HG02938 (cell line): ENCODE data around the gene ZBTB34.

Experiments used
- ATAC-seq: cut with Tn5 transposase; IDR thresholded peaks from one replicate; pipeline ENCODE4 v1.9.1; 2021; ENCODE audit warnings: mild to moderate bottlenecking, moderate library complexity; ENCODE audit not compliant: unreplicated experiment

ZBTB34 gene

DNA sequence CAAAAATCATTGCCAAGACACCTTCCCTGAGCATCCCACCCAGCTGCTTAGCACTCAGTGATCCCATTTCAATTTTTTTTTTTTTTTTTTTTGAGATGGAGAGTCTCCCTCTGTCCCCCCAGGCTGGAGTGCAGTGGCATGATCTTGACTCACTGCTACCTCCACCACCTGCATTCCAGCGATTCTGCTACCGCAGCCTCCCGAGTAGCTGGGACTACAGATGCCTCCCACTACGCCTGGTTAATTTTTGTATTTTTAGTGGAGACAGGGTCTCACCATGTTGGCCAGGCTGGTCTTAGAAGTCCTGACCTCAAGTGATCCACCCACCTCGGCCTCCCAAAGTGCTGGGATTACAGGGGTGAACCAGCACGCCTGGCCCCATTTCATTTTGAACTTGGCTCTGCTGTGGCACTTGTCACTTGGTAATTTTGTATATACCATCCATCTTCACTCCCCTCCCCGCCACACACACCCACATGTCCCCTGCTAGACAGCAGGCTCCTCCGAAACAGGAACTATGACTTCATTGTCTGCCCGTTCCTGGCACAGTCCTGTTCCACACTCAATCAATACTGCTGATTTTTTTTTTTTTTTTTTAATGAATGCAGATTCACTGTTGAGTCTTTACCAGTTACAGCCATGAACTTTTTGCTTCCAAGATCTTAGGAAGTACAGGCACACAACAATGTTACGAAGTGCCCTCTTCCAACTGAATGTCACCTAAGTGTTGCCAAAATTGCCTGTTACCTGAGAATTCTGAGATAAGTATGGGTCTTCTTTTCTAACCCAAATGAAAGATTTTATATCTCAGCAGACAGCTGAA is 17.3 kb upstream of the ZBTB34 start:
- ATAC-seq = no peak

DNA sequence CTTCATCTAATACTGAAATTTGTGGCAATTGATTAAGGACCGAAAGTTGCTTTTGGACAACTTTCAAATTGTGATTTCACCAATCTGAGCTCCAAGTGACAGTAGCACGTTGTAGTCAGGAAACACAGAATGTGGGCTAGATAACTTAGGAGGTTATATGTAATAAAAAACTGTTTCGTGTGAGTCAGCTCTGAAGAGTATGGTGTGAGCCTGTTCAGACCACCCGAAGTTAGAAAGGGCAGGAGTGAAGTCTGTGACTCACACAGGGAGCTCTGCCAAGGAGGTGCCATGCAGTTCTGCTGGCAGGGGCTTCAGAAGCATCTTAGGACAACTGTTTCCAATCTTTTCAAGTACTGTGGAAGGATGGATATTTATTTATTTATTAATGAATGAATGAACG is 16.4 kb upstream of the ZBTB34 start:
- no peak for ATAC-seq

DNA sequence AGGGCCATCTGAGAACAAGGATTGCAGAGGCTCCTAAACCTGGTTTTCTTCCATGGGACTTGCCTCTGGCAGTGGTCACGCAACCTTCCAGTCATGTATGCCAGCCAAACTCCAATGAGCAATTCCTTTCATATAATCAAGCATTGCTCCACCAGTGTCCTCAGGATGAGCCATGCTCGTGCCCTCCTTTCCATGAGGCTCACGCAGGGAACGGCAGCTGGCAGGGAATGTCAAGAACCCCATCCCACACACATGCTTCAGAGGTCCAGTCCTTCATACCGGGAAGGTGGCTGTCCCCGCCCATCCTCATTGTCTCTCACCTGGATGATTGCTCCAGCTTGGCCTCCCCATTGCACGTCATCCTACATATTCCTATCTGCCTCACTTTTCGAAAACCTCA is 13.4 kb upstream of the ZBTB34 start:
- ATAC-seq = no peak

- ATAC-seq = no peak
Observed at GRCh38 chr9:126849591-126850225, 10.7 kb upstream of the ZBTB34 start.

DNA sequence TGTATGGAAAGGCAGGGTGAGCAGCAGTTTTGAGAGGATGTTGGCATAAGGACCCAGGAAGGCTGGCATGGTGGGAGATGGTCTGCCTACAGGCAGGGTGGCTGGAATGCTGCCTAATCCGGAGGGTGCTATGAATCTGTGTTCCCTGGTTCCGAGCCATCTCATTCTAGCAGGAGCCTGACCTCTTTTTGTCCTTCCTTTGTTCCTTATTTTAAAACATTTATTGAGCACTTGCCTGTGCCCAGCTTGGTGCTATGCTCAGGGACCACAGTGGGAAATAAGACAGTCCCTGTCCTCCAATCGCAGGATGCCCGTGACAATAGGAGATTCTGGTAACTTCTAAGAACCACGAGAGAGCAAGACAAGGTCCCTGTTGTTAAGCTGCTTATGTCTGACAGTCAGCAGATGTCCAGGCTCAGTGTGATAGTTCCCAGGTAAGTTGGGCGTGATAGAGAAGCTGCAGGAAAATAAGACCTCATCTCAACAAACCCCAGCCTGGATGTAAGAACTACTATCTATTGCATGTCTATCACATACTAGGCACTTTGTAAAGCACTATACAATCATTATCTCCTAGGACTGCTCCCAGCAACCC is 9.1 kb upstream of the ZBTB34 start:
- no peak for ATAC-seq

DNA sequence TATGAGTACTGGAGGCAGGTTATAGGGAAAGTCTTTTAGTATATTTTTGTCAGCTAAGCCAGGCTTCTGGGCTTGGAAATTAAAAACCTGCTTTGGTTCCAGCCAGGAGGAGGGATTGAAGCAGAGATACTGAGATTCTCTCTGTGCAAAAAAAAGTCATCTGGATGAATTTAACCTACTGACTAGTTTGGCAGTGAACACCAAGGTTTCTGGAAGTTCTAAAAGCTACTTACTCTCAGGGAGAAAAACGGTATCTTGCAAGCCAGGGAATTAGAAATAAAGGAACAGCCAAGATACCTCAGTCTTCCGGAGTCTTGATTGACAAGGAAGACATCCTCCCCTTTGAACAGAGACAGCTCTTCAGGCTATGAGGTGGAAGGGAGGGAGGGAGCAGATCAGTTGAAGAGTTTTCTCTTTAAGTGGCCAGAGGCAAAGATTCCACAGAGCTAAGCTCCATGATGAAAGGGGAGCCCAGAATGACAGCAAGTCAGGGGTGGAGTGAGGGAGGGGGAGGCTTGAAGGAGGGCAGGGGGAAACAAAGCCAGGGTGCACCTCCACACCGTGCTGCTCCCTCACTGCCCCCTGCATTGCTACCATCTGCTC is 8.3 kb upstream of the ZBTB34 start:
- ATAC-seq = no peak

DNA sequence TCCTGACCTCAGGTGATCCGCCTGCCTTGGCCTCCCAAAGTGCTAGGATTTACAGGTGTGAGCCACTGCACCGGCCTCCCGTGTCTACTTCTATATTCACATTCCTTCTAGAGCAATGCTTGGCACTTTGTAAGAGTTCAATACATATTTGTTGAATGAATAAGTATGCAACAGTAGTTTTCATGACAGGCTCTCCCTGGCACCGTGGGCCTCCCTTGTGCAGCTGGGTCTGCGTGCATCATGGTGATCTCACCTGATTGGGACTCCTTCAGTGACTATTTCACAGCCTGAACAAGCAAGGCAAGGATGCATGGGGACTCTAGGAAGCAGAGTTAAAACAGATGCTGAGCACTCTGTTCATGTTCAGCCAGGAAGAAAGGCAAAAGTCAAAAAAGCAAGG is 6.8 kb upstream of the ZBTB34 start:
- ATAC-seq = no peak

GRCh38 chr9:126854734-126855133 is 5.7 kb upstream of the ZBTB34 start:
- ATAC-seq = no peak

GRCh38 chr9:126856326-126856877 is 4.0 kb upstream of the ZBTB34 start:
- no peak for ATAC-seq

DNA sequence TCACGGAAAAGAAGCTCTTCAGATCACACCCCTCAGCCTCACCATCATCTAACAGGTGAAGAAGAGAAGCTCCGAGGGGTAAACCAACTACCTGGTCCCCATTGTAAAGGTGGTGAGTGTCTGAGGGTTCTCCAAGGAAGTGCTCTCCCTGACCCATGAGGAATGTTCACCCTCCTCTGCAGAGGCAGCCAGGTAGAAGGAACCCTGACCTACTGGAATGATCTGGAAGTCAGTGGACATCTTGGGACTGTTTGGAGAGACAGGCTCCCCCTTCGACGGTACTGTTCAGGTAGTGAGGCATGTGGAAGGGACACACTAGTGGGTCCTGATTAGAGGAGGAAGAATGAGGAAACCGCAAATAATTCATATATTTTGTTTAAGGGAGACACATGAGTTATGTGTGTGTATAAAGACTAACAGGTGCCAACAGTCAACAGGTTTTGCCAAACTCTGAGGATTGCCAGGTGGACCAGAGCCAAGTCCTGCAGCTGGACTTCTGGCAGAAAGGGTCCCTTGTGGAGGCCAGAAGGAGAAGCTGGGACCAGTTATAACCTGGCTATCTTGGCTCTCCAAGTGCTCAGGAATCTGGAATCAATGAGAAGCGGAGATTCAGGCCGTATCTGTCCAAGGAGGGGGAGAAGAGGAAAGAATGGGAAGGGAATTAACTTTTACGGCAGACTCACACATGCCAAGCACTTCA is 3.0 kb upstream of the ZBTB34 start:
- no peak for ATAC-seq

DNA sequence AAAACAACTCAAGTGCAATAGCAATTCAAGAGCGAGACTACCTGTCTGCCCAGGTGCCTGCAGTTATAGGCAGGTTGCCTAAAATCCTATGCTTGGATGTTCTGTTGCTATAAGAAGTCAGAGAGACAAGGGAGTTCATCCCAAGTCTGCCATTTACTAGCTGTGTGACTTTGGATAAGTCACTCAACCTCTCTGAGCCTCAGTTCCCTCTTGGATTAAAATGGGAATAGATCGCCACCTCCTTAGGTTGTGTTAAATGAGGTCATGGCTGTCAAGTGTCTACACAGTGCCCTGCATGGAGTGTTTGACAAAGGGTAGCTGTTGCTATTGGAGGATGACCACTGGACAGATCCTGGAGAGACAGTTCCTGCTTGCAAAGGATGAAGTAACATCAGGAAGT is 1.3 kb upstream of the ZBTB34 start:
- no peak for ATAC-seq

DNA sequence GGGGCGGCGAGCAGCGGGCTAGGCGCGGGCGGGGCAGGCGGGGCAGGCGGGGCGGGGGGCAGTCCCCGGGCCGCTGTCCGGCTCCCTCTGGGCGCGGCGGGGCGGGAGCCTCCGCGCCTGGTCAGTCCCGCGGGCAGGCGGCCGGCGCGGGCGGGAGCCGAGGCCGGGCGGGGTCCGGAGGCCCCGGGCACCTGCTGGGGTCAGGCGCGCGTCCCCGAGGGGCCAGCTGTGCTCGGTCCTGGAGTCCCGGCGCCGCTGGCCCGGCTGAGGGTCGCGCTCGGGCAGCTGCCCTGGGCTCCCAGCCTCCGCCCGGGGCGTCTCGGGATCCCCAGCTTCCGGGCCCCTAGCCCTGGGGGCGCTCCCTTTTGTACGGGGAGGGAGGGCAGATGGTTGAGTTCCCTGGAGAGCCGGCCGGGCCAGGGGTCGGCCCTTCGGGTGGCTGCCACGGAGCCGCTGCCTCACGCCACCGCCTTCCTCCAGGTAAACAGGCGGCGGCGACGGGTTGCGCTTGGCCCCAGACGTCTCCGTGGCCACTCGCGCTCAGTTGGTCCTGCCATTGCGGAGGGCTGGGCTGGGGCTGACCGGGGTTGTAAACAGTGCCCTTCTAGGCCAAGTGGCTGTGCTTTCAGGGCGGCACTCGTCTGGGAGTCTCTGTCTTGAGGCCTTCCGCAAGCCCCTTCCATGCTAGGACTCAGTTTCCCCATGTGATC is 473 bp downstream of the ZBTB34 start:
- peak; percentile 23 for ATAC-seq

GRCh38 chr9:126861707-126862103 is 1.3 kb downstream of the ZBTB34 start:
- ATAC-seq = no peak

DNA sequence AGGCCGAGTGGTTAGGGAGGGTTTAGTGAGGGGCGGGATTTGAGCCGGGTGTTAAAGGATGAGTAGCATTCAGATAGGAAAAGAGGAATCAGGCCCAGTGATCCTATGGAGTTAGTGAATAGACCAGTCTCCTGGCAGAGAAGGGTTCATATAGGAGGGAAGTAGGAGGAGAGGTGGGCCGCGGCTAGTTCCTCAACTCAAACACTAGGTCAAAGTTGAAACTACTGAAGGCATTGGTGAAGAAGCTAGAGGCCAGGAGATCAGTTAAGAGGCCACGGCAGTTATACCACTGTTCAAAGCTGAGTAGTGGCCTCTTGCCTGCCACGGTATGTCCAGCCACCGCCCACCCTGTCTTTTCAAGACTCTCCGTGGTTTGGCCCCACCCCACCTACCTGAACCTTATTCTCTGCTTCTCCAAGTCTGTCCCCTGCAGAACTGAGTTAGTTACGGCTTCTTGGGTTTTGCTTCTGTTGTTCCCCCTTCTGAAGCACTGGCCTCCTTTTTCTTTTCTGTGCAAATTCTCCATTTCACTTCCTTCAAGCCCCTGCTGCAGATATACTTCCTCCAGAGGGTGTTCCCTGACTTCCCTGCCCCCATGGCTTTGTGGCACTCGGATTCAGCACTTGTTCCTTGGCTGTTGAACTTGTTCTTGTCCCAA is 1.8 kb downstream of the ZBTB34 start:
- no peak for ATAC-seq

DNA sequence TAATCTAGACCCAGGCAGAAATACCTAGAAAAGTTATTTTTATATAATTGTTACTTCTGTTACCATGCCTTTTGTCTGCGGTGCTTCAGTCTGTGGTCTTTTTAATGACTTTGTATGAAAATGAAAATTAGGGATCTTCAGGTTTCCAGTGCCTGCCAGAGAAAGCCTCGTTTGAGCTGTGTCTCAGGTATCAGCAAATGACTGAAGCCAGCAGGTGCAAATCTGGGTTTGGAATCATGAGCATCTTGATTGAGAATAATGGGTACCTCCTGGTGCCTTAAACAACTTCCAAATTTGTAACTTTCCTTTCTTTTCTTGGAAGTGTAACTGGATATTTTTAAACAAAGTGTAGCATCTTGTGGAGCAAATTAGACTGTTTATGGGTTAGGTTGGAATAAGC is 4.3 kb downstream of the ZBTB34 start:
- ATAC-seq = no peak

- ATAC-seq = no peak
Observed at GRCh38 chr9:126869368-126869767, 8.9 kb downstream of the ZBTB34 start.

DNA sequence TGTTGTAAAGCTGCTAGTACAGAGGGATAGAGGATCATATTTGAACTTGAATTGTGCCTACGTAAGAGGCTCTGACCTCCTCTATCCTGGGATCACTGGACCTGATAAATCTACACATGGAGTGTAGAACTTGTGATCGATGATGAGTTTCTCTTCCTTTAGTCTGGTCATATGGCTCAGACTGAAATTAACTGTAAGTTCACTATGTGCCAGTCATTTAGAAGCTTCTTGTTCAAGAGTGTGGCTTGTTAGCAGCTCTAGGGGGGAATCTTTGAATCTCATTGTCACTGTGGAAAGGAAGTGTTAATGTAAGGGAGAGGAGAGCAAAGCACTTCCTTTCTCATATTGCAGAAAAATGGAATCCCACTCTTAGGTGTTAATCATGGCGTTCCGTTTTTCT is 12.1 kb downstream of the ZBTB34 start:
- no peak for ATAC-seq

DNA sequence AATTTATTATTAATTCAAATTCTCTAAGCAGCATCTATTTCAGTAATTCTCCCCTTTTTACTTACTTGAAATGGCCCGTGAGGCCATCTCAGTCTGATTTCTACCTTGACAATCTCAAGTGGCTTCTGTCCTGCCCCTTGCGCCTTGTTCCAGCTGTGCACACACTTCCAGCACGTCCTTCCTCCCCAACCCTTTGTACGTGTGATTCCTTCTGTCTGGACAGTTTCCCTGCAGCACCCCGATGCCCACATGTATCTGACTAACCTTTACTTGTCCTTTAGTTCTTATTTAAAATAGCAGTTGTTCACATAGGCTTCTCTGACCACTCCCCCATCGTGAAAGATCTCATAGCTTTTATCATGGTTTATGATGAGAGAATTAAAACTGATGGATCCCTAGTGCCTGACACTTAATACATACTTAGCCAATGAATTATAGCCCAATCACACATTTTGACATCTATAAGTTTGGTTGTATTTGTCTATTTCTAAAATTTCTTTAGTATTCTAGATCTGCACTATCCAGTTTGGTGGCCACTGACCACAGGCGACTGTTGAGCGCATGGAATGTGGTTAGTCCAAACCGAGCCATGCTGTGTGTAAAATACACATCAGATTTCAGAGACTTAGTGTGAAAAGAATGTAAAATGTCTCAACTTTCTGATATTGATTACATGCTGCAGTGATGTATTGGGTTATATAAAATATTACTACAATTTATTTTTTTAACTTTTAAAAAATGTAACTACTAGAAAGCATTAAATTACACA is 14.3 kb downstream of the ZBTB34 start:
- no peak for ATAC-seq
